Uterus (tissue), 2 donors: ENCODE data around the gene DGUOK.

Source experiments
- POLR2A ChIP-seq, 2 donors: fragments of 450-650 bp; IDR thresholded peaks; one replicate each; pipeline ENCODE4 v1.6.1; 2016; ENCODE audit warnings: antibody characterized with exemption in 2 of 2, mild to moderate bottlenecking in 1 of 2, moderate library complexity in 1 of 2
- TF ChIP-seq, protein P1 (sequence below), 4 experiments: fragments of 200-600 bp in 2 of 4; fragments of 450-650 bp in 2 of 4; sonication (generic) in 2 of 4; IDR thresholded peaks; one replicate each; pipeline ENCODE4 v1.5.1; 2016 to 2019; ENCODE audit warnings: antibody characterized with exemption in 4 of 4, mild to moderate bottlenecking in 2 of 4, moderate library complexity in 1 of 4

DNA sequence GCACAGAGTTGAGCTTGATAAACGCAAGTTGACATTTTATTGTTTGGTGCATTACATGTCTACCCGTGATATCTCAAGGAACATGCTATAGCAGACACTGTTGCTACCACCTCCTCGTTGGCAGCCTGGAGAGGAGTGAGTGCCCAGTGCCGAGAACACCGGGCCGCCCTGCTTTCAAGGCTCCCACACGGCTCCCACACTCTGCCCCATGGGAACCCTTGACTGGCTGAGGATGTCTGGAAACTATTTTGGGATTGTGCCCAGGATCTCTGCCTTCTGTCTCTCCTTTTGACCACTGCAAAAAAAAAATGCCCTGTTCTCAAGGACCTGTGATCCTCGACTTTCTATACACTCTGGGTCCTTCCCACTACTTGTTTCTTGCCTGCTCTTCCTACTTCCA is 79.1 kb downstream of the DGUOK start:
- TF ChIP-seq, protein P1, sequence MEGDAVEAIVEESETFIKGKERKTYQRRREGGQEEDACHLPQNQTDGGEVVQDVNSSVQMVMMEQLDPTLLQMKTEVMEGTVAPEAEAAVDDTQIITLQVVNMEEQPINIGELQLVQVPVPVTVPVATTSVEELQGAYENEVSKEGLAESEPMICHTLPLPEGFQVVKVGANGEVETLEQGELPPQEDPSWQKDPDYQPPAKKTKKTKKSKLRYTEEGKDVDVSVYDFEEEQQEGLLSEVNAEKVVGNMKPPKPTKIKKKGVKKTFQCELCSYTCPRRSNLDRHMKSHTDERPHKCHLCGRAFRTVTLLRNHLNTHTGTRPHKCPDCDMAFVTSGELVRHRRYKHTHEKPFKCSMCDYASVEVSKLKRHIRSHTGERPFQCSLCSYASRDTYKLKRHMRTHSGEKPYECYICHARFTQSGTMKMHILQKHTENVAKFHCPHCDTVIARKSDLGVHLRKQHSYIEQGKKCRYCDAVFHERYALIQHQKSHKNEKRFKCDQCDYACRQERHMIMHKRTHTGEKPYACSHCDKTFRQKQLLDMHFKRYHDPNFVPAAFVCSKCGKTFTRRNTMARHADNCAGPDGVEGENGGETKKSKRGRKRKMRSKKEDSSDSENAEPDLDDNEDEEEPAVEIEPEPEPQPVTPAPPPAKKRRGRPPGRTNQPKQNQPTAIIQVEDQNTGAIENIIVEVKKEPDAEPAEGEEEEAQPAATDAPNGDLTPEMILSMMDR (IDR thresholded peaks at IDR 0.05), result no peak
- no peak for TF ChIP-seq POLR2A (IDR thresholded peaks at IDR 0.05)
